Activated CD8-positive, alpha-beta T cell treated with anti-CD3 and anti-CD28 coated beads, Interleukin-2, amount 10 ng/mL, durations not matched to agents 7 days and 5 days (primary cell): ENCODE measurements around the gene DHX32. TPM values are rescaled to one million over a fixed set of nuclear protein-coding genes. Genes with fewer than 3 reads are reported as not detected.

Experiments
- ATAC-seq: fragments of 150-1000 bp; cut with Tn5 transposase; one replicate; pipeline ENCODE4 v1.10.0; 2021; ENCODE audit warnings: moderate library complexity
- CTCF ChIA-PET: fragments of 350-600 bp; sonication (Branson Sonifier 250); formaldehyde crosslinking; loops from one replicate; lab custom pipeline; 2021; ENCODE audit warnings: antibody characterized with exemption; lab: Charles Lee
- POLR2A ChIA-PET: fragments of 350-600 bp; sonication (Branson Sonifier 250); formaldehyde crosslinking; loops from one replicate; lab custom pipeline; 2021; ENCODE audit warnings: antibody characterized with exemption; lab: Charles Lee
- DNase-seq: peaks from one replicate; pipeline ENCODE4 v3.0.0-alpha.2; 2020
- H3K27ac Mint-ChIP-seq: one replicate; pipeline ENCODE4 v1.8.0; 2021; ENCODE audit warnings: mild to moderate bottlenecking, mixed read lengths
- H3K27me3 Mint-ChIP-seq: one replicate; pipeline ENCODE4 v1.8.0; 2021; ENCODE audit warnings: low read depth, mixed read lengths
- H3K36me3 Mint-ChIP-seq: one replicate; pipeline ENCODE4 v1.8.0; 2021; ENCODE audit warnings: low read depth, mixed read lengths
- H3K4me1 Mint-ChIP-seq: one replicate; pipeline ENCODE4 v1.8.0; 2021; ENCODE audit warnings: low read depth, mixed read lengths
- H3K4me3 Mint-ChIP-seq: one replicate; pipeline ENCODE4 v1.8.0; 2021; ENCODE audit warnings: mild to moderate bottlenecking, mixed read lengths
- H3K9me3 Mint-ChIP-seq: one replicate; pipeline ENCODE4 v1.8.0; 2022; ENCODE audit warnings: mixed read lengths; ENCODE audit not compliant: insufficient read depth
- total RNA-seq, 2 experiments: library from RNA; stranded (reverse); gene quantifications; one replicate each; pipeline ENCODE4 v1.2.3, GENCODE V29; 2021

The DHX32 gene
- total RNA-seq, 2 experiments from 2014 or later = 14.0 to 14.2 TPM

GRCh38 chr10:125857185-125857760, 23.8 kb downstream of the DHX32 start:
- no peaks in the 10 kb centered on the region for H3K9me3 Mint-ChIP-seq
- CTCF ChIA-PET = interaction anchor here (0.7 kb wide), 1 partner anchor 12 kb away, joined by 3 read pairs; no protein-coding TSS in a partner anchor

GRCh38 chr10:125852487-125852886, 28.6 kb downstream of the DHX32 start:
- peaks cover 17% of the 10 kb centered on the region for H3K36me3 Mint-ChIP-seq
- DNase-seq (no peak), ATAC-seq (no peak)
- CTCF ChIA-PET = no interaction called here
- no peaks in the 10 kb centered on the region for H3K4me1 Mint-ChIP-seq
- POLR2A ChIA-PET = no interaction called here
- H3K9me3 Mint-ChIP-seq = no peaks in the 10 kb centered on the region
- no peaks in the 10 kb centered on the region for H3K27me3 Mint-ChIP-seq
- H3K27ac Mint-ChIP-seq = no peak overlapping the region
- no peak overlapping the region for H3K4me3 Mint-ChIP-seq

More at GRCh38 chr10:125857185-125857760, 23.8 kb downstream of the DHX32 start:
- Mint-ChIP-seq H3K4me1 (no peaks in the 10 kb centered on the region), H3K27ac (no peak overlapping the region), H3K36me3 (peaks cover 6% of the 10 kb centered on the region), H3K4me3 (no peak overlapping the region), H3K27me3 (no peaks in the 10 kb centered on the region)
- POLR2A ChIA-PET = no interaction called here
- ATAC-seq (no peak), DNase-seq (no peak)

GRCh38 chr10:125850766-125851731, 30.0 kb downstream of the DHX32 start:
- H3K9me3 Mint-ChIP-seq = no peaks in the 10 kb centered on the region
- no peak overlapping the region for H3K27ac Mint-ChIP-seq
- no peaks in the 10 kb centered on the region for H3K27me3 Mint-ChIP-seq
- ATAC-seq = no peak
- no peak for DNase-seq
- peaks cover 17% of the 10 kb centered on the region for H3K36me3 Mint-ChIP-seq
- H3K4me3 Mint-ChIP-seq = no peak overlapping the region
- CTCF ChIA-PET = no interaction called here
- H3K4me1 Mint-ChIP-seq = no peaks in the 10 kb centered on the region
- POLR2A ChIA-PET = no interaction called here

GRCh38 chr10:125849448-125849847, 31.6 kb downstream of the DHX32 start:
- H3K4me3 Mint-ChIP-seq = no peak overlapping the region
- peaks cover 15% of the 10 kb centered on the region for H3K36me3 Mint-ChIP-seq
- no peaks in the 10 kb centered on the region for H3K9me3 Mint-ChIP-seq
- H3K4me1 Mint-ChIP-seq = no peaks in the 10 kb centered on the region
- ChIA-PET POLR2A (no interaction called here), CTCF (no interaction called here)
- H3K27ac Mint-ChIP-seq = no peak overlapping the region
- H3K27me3 Mint-ChIP-seq = no peaks in the 10 kb centered on the region
- no peak for DNase-seq
- ATAC-seq = no peak

- ATAC-seq (no peak), DNase-seq (no peak)
- Mint-ChIP-seq H3K27me3 (no peaks in the 10 kb centered on the region), H3K4me3 (no peak overlapping the region), H3K4me1 (no peaks in the 10 kb centered on the region), H3K36me3 (peaks cover 14% of the 10 kb centered on the region), H3K9me3 (no peaks in the 10 kb centered on the region), H3K27ac (no peak overlapping the region)
- POLR2A ChIA-PET = no interaction called here
- CTCF ChIA-PET = no interaction called here
These were observed 32.2 kb downstream of the DHX32 start for GRCh38 chr10:125848857-125849256.

- Mint-ChIP-seq H3K27ac (no peak overlapping the region), H3K4me1 (no peaks in the 10 kb centered on the region), H3K4me3 (no peak overlapping the region), H3K36me3 (peaks cover 14% of the 10 kb centered on the region), H3K27me3 (no peaks in the 10 kb centered on the region), H3K9me3 (no peaks in the 10 kb centered on the region)
- ChIA-PET CTCF (no interaction called here), POLR2A (no interaction called here)
- DNase-seq (no peak), ATAC-seq (no peak)
These were observed 32.7 kb downstream of the DHX32 start for GRCh38 chr10:125848371-125848770.

GRCh38 chr10:125846894-125847293, 34.2 kb downstream of the DHX32 start:
- Mint-ChIP-seq H3K36me3 (peaks cover 8% of the 10 kb centered on the region), H3K27ac (no peak overlapping the region)

GRCh38 chr10:125845617-125846016, 35.5 kb downstream of the DHX32 start:
- no peaks in the 10 kb centered on the region for H3K27me3 Mint-ChIP-seq
- peaks cover 6% of the 10 kb centered on the region for H3K36me3 Mint-ChIP-seq
- no peak overlapping the region for H3K27ac Mint-ChIP-seq
- no peak overlapping the region for H3K4me3 Mint-ChIP-seq
- ATAC-seq (no peak), DNase-seq (no peak)
- CTCF ChIA-PET = no interaction called here
- POLR2A ChIA-PET = no interaction called here
- no peaks in the 10 kb centered on the region for H3K4me1 Mint-ChIP-seq
- no peaks in the 10 kb centered on the region for H3K9me3 Mint-ChIP-seq

More at GRCh38 chr10:125846894-125847293, 34.2 kb downstream of the DHX32 start:
- Mint-ChIP-seq H3K4me1 (no peaks in the 10 kb centered on the region), H3K4me3 (no peak overlapping the region), H3K9me3 (no peaks in the 10 kb centered on the region), H3K27me3 (no peaks in the 10 kb centered on the region)
- POLR2A ChIA-PET = no interaction called here
- DNase-seq = no peak
- CTCF ChIA-PET = no interaction called here
- ATAC-seq = no peak

DNA sequence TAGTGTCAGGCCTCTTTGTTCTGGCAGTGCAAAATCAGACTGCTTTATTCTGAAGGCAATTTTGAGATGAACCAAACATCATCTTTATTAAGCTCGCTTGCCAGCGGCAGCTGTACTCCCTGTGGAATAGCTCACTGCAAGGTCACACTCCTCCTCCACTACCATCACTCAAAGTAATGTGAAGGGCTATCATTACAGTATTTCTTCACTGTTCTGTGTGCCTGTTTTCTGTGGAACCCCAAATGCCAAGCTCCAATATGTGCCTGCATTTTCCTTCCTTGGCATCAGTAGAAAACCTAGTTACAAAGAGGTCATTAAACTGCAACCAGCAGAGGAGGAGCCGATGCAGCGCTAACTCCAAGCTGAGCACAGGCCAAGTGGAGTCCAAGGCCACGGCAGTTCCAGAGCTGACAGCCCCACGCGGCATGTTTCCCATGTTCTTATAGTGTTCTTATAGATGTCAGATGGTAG, 36.3 kb downstream of the DHX32 start:
- Mint-ChIP-seq H3K9me3 (no peaks in the 10 kb centered on the region), H3K36me3 (peaks cover 10% of the 10 kb centered on the region), H3K27ac (no peak overlapping the region), H3K4me1 (no peaks in the 10 kb centered on the region), H3K27me3 (no peaks in the 10 kb centered on the region), H3K4me3 (no peak overlapping the region)
- ATAC-seq = no peak
- POLR2A ChIA-PET = no interaction called here
- no peak for DNase-seq
- CTCF ChIA-PET = interaction anchor here (1.7 kb wide), 1 partner anchor 24 kb away, joined by 4 read pairs; no protein-coding TSS in a partner anchor

- Mint-ChIP-seq H3K27ac (no peak overlapping the region), H3K36me3 (peaks cover 15% of the 10 kb centered on the region)
- POLR2A ChIA-PET = no interaction called here
These were observed 37.3 kb downstream of the DHX32 start for GRCh38 chr10:125843603-125844329.

DNA sequence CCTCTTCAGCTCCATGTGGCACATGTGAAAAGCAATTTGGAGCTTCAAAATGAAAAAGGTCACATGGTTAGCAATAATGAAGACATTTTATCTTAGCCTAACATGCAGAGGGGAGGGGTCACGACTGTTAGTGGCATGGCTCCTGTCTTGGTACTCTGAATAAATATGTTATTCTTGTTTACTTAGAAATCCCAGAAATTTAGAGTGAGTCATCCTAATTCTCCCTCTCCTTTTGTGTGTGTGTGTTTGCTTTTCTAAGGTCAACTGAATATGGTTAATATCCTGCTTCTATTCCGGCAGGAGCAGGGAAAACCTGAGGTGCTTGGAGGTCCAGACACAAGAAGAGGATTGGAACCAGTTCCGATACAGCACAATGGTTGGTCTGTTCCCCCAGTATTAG, 40.1 kb downstream of the DHX32 start:
- DNase-seq (no peak), ATAC-seq (no peak)
- peaks cover 29% of the 10 kb centered on the region for H3K36me3 Mint-ChIP-seq
- CTCF ChIA-PET = no interaction called here
- no peak overlapping the region for H3K4me3 Mint-ChIP-seq
- H3K9me3 Mint-ChIP-seq = no peaks in the 10 kb centered on the region
- no peak overlapping the region for H3K27ac Mint-ChIP-seq
- H3K27me3 Mint-ChIP-seq = no peaks in the 10 kb centered on the region
- POLR2A ChIA-PET = no interaction called here
- H3K4me1 Mint-ChIP-seq = no peaks in the 10 kb centered on the region

More at GRCh38 chr10:125843603-125844329, 37.3 kb downstream of the DHX32 start:
- no peak for DNase-seq
- H3K27me3 Mint-ChIP-seq = no peaks in the 10 kb centered on the region
- no peak overlapping the region for H3K4me3 Mint-ChIP-seq
- ATAC-seq = no peak
- no peaks in the 10 kb centered on the region for H3K9me3 Mint-ChIP-seq
- H3K4me1 Mint-ChIP-seq = no peaks in the 10 kb centered on the region
- CTCF ChIA-PET = interaction anchor here (1.7 kb wide), 1 partner anchor 25 kb away, joined by 4 read pairs; no protein-coding TSS in a partner anchor
